Effector memory CD8-positive, alpha-beta T cell (primary cell): ENCODE data around the gene LRRC74B.
"Not testable (repeated sequence)": the region's sequence is repeated elsewhere in the genome, so short reads cannot be mapped to it uniquely, and the experiment has no call there.

ENCODE experiments used
- ATAC-seq: fragments of 150-1000 bp; cut with Tn5 transposase; replicated peaks from 2 replicates; pipeline ENCODE4 v1.10.0; 2021; ENCODE audit warnings: mild to moderate bottlenecking, moderate library complexity
- DNase-seq, 3 experiments: peaks; one replicate each; pipeline ENCODE4 v3.0.0; 2021
- H3K27ac Mint-ChIP-seq, 2 donors: one replicate each; pipeline ENCODE4 v1.8.0; 2022; ENCODE audit warnings: mild to moderate bottlenecking in 2 of 2, mixed read lengths in 2 of 2, moderate library complexity in 2 of 2
- H3K27me3 Mint-ChIP-seq, 2 donors: one replicate each; pipeline ENCODE4 v1.8.0; 2022; ENCODE audit warnings: mixed read lengths in 2 of 2
- H3K36me3 Mint-ChIP-seq: one replicate; pipeline ENCODE4 v1.8.0; 2022; ENCODE audit warnings: mild to moderate bottlenecking, moderate library complexity, mixed read lengths; ENCODE audit not compliant: insufficient read depth
- H3K4me1 Mint-ChIP-seq, 2 donors: one replicate each; pipeline ENCODE4 v1.8.0; 2022; ENCODE audit warnings: low read depth in 2 of 2, mixed read lengths in 2 of 2
- H3K4me3 Mint-ChIP-seq, 2 donors: one replicate each; pipeline ENCODE4 v1.8.0; 2022; ENCODE audit warnings: mild to moderate bottlenecking in 2 of 2, mixed read lengths in 2 of 2, moderate library complexity in 2 of 2
- H3K9me3 Mint-ChIP-seq, 2 donors: one replicate each; pipeline ENCODE4 v1.8.0; 2022; ENCODE audit warnings: mixed read lengths in 2 of 2

The LRRC74B gene

DNA sequence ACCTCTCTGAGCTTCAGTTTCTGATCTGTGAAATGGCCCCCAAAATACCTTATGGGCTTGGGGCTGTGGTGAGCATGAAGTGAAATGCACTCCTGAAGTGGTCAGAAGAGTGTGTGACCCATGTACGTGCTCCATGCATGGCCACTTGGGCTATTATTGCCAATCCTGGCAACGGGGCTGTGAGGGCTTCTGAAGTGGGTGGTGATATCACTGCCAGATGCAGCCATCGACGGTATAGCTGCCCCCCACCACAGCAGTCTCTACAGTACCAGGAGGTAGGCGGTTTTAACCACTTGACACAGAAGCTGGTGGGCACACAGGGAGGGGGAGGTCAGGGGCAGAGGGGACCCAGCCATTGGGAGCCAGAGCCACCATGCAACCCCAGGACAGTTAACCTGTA is 2.7 kb downstream of the LRRC74B start:
- not testable (repeated sequence) for H3K36me3 Mint-ChIP-seq
- peaks cover 8 to 32% of the 10 kb centered on the region in 2 donors for H3K27me3 Mint-ChIP-seq

DNA sequence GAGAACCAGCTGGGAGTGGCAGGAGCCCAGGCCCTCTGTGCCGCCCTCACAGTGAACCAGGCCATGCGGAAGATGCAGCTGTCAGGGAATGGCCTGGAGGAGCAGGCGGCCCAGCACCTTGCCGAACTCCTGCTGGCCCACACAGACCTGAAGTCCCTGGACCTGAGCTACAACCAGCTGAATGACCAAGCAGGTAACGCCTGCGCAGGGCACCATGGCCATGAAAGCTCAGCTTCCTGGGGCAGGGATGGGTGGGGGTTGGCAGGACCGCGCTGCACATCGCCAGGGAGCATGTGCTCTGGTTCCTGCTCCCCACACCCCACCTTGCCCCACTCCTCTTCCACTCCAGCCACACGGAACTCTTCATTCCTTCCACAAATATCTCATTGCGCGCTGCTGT is 3.2 kb downstream of the LRRC74B start:
- not testable (repeated sequence) for H3K36me3 Mint-ChIP-seq, DNase-seq, H3K9me3 Mint-ChIP-seq, H3K27ac Mint-ChIP-seq, ATAC-seq, H3K4me3 Mint-ChIP-seq
- peaks cover 7 to 32% of the 10 kb centered on the region in 2 donors for H3K27me3 Mint-ChIP-seq
- H3K4me1 Mint-ChIP-seq: peaks cover 14 to 19% of the 10 kb centered on the region in 2 donors

More for the DNA sequence above, 2.7 kb downstream of the LRRC74B start:
- not testable (repeated sequence) for ATAC-seq, DNase-seq, H3K9me3 Mint-ChIP-seq, H3K27ac Mint-ChIP-seq, H3K4me3 Mint-ChIP-seq
- peaks cover 18 to 24% of the 10 kb centered on the region in 2 donors for H3K4me1 Mint-ChIP-seq

DNA sequence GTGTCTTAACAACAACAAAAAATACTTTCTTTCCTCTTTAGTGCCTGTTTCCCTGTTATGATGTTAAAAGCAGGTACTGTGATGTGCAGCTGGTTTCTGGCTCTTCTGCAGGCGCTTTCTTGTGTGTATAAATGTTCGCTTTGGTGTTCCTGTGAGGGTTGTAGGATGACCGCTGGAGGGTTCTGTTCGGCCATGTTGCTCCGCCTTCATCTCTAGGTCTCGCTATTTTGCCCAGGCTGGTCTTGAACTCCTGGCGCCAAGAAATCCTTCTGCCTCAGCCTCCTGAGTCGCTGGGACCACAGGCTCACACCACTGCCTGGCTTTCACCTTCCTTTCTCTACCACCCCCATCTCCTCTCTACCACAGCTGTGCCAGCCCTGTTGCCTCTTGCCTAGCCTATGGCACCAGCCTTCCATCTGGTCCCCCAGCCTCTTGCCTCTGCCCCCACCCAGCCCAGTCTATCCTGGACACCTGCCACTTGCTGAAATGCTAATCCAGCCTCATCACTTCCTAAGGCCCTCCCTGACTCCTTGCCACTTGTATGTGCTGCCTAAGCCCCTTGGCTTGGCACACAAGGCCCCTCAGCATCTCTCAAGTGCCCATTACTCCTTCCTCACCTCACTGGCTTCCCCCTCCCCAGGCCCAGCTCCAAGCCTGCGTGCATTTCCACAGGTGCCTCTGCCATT is 5.5 kb downstream of the LRRC74B start:
- Mint-ChIP-seq H3K36me3 (no peaks in the 10 kb centered on the region), H3K4me3 (no peak overlapping the region), H3K9me3 (no peaks in the 10 kb centered on the region), H3K27me3 (peaks cover 0 to 37% of the 10 kb centered on the region in 2 donors), H3K27ac (peak overlapping the region; percentile 18 to 27), H3K4me1 (peaks cover 10% of the 10 kb centered on the region in 2 donors)
- no peak for ATAC-seq
- DNase-seq: no peak

DNA sequence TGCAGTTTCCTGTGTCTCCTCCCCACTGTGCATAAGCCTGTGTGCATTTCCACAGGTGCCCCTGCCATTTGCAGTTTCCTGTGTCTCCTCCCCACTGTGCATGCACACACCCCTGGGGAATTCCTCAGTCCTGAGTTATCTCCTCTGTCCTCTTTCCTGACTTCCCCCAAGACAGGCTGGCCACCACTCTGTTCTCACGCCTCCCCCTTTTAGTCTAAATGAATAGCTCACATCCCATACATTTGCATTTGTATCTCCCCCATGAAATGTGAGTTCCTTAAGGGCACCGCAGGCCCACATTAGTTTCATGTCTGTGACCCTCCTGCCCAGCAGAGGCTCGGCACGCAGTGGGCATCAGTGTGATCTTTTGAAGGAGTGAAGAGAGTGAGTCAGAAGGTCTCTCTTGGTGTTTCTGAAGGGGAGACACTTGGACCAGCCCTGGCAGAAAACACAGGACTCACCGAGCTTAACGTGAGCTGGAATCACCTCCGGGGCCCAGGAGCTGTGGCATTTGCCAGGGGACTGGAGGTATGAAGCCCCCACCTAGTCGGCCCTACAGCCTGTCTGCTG is 6.2 kb downstream of the LRRC74B start:
- H3K4me1 Mint-ChIP-seq: peaks cover 10 to 15% of the 10 kb centered on the region in 2 donors
- H3K9me3 Mint-ChIP-seq: no peaks in the 10 kb centered on the region
- no peak overlapping the region for H3K4me3 Mint-ChIP-seq
- H3K27me3 Mint-ChIP-seq: peaks cover 6 to 43% of the 10 kb centered on the region in 2 donors
- DNase-seq (no peak), ATAC-seq (no peak)
- no peaks in the 10 kb centered on the region for H3K36me3 Mint-ChIP-seq
- peak overlapping the region; percentile 18 to 27 for H3K27ac Mint-ChIP-seq

DNA sequence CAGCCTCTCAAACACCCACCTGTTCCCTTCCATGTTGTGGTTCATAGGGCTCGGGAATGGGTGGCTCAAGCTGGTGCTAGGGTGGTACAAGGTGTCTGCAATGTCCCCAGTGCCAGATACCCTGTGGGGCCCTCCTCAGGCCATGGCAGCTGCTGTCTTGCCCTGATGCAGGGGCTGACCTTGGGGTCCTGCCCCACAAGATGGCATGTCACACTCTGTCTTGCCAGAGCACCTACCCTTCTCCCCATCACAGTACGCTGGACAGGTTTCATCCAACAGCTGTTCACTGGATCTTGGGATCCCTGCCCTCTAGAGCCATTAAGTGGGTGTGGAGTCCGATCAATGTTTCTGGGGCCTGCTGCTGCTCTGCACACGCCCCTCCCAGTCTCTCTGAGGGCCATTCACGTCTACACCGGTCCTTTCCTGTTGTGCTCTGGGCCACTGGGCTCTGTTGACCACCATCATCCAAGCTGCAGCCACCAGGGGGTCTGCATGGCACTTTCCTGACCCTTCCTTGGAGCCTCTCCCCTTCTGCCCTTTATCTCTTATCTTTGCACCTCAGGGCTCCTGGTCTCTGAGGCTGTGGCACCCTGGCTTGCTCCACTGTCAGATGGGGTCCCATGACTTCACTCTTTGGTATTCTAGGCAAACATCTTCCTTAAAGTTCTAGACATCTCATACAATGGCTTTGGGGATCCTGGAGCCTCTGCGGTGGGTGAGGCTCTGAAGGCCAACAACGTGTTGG is 7.1 kb downstream of the LRRC74B start:
- peaks cover 8 to 48% of the 10 kb centered on the region in 2 donors for H3K27me3 Mint-ChIP-seq
- ATAC-seq (no peak), DNase-seq (no peak)
- H3K4me3 Mint-ChIP-seq: no peak overlapping the region
- H3K36me3 Mint-ChIP-seq: no peaks in the 10 kb centered on the region
- H3K4me1 Mint-ChIP-seq: peaks cover 10 to 15% of the 10 kb centered on the region in 2 donors
- no peaks in the 10 kb centered on the region for H3K9me3 Mint-ChIP-seq
- H3K27ac Mint-ChIP-seq: peak overlapping the region in 1 of 2 donors; percentile 38

DNA sequence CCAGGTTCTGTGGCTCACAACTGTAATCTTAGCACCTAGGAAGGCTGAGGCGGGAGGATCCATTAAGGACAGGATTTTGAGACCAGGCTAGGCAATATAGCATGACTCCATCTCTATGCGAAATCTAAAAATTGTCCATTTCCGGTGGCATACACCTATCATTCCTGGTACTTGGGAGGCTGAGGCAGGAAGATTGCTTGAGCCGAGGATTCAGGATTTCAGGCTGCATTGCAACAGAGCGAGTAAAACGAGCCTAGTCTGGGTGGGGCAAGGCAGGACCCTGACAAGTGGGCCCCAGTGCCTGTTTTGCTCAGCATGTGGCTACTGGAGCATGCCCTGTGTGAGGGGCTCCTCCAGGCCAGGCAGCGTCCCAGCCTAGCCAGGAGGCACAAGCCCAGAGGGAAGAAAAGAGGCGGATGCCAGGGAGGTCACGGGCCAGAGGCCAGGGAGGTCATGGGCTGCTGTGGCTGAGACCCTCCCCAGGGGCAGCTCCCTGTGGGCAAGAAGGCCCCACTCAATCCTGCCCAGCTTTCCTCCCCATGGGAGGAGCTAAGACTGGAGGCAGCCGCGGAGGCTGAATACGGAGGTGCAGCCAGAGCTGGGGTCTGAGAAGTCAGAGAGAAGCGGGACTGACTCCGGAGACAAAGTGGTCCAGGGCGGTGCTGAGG is 8.4 kb downstream of the LRRC74B start:
- no peak overlapping the region for H3K4me3 Mint-ChIP-seq
- H3K27me3 Mint-ChIP-seq: peaks cover 8 to 48% of the 10 kb centered on the region in 2 donors
- H3K4me1 Mint-ChIP-seq: peaks cover 10 to 15% of the 10 kb centered on the region in 2 donors
- H3K27ac Mint-ChIP-seq: no peak overlapping the region
- no peak for ATAC-seq
- DNase-seq: no peak
- no peaks in the 10 kb centered on the region for H3K9me3 Mint-ChIP-seq
- no peaks in the 10 kb centered on the region for H3K36me3 Mint-ChIP-seq

DNA sequence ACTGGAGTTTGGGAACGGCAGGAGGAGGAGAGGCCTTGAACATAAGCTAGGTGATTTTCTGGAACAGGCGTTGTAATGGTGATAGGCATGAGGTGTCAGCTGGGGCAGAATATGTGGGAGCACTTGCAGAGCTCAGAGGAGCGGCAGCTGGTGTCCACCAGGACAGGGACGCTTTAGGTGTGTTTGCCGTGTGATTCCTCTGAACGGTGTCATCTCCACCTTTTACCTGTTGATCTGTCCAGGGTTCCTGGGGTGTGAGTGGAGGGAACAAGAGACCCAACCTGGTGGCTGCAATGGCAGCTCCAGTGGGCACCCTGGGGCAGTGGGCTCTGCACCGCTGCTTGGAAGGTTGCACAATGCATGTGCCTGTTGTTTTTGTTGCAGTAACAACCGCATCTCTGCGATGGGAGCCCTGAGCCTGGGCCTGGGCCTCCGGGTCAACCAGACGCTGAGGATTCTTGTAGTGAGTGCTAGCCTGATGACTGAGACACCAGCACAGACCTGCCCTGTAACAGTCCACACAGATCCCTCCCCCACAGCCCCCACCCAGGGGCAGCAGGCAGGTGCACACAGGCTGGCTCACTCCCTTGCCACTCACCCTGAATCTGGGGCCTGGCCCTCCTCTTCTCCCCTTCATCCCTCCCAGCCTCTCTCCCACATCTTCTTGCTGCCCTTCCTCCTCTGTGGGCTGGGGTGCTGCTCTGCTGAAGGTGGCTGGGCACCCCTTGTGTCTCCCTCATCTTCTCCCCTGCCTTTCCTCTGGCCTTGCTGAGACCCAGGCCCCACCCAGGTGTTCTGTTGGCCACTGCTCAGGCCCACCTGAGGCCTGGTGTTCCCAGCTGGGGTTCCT is 9.2 kb downstream of the LRRC74B start:
- no peaks in the 10 kb centered on the region for H3K36me3 Mint-ChIP-seq
- no peaks in the 10 kb centered on the region for H3K9me3 Mint-ChIP-seq
- no peak overlapping the region for H3K4me3 Mint-ChIP-seq
- no peak for ATAC-seq
- peaks cover 10 to 15% of the 10 kb centered on the region in 2 donors for H3K4me1 Mint-ChIP-seq
- H3K27me3 Mint-ChIP-seq: peaks cover 8 to 48% of the 10 kb centered on the region in 2 donors
- no peak for DNase-seq
- H3K27ac Mint-ChIP-seq: peak overlapping the region in 1 of 2 donors; percentile 65

DNA sequence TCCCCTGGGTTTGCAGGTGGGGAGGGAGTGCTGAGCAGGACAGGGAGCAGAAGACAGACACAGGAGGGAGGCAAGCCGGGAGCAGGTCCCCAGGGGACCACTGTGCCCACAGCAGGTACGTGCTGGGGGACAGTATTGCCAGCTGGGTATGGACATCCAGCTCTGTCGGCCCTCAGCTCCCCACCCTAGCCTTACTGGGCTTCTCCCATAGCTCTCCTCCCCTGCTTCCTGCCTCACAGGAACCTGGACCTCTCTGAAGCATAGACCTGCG is 9.8 kb downstream of the LRRC74B start:
- DNase-seq: no peak
- Mint-ChIP-seq H3K27ac (peak overlapping the region in 1 of 2 donors; percentile 65), H3K4me1 (peaks cover 10 to 15% of the 10 kb centered on the region in 2 donors), H3K27me3 (peaks cover 8 to 48% of the 10 kb centered on the region in 2 donors), H3K9me3 (no peaks in the 10 kb centered on the region), H3K36me3 (no peaks in the 10 kb centered on the region), H3K4me3 (peak overlapping the region; percentile 26 to 63)
- ATAC-seq: peak; percentile 12

DNA sequence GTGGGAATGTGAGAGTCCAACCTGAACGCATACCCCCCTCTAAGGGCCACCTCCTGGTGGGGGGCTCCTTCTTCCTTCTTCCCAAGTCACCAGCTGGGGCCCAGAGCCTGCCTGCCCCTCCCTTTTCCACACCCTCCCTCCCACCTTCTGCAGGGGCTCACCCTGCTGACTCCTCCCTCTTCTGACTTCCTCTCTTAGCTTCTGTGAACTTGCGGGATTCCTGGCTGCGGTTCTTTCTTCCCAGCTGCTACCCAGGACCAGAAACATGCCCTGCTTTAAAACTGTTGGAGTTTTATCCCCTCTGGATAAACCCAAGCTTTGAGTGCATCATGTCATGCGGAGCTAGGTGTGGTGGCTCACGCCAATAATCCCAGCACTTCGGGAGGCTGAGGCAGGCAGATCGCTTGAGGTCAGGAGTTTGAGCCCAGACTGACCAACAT is 10.2 kb downstream of the LRRC74B start:
- H3K9me3 Mint-ChIP-seq: no peaks in the 10 kb centered on the region
- H3K36me3 Mint-ChIP-seq: no peaks in the 10 kb centered on the region
- DNase-seq (no peak), ATAC-seq (peak; percentile 33)
- peaks cover 10 to 15% of the 10 kb centered on the region in 2 donors for H3K4me1 Mint-ChIP-seq
- peaks cover 8 to 48% of the 10 kb centered on the region in 2 donors for H3K27me3 Mint-ChIP-seq
- peak overlapping the region; percentile 26 to 63 for H3K4me3 Mint-ChIP-seq
- H3K27ac Mint-ChIP-seq: peak overlapping the region in 1 of 2 donors; percentile 65

DNA sequence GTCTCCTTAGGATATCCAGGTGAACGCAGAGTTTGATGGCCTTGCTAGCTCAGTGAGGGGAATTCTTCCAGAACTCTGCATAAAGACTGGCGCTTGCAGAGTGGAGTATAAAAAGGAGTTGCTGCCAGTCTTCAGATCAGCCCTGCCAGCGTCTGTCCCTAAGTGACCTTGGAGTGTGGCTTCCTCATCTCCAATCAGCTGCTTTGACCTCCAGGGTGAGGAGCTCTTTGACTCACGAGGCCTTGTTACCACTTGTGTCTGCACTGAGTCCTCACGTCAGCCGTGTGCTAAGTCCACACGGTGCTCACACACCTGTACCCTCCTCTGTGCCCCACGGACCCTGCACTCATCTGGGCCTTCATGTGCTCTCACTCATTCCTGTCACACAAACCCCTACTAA is 14.6 kb downstream of the LRRC74B start:
- peaks cover 12 to 25% of the 10 kb centered on the region in 2 donors for H3K27me3 Mint-ChIP-seq
- H3K9me3 Mint-ChIP-seq, DNase-seq, H3K4me3 Mint-ChIP-seq, H3K27ac Mint-ChIP-seq, ATAC-seq, H3K36me3 Mint-ChIP-seq: not testable (repeated sequence)
- H3K4me1 Mint-ChIP-seq: peaks cover 6 to 13% of the 10 kb centered on the region in 2 donors

DNA sequence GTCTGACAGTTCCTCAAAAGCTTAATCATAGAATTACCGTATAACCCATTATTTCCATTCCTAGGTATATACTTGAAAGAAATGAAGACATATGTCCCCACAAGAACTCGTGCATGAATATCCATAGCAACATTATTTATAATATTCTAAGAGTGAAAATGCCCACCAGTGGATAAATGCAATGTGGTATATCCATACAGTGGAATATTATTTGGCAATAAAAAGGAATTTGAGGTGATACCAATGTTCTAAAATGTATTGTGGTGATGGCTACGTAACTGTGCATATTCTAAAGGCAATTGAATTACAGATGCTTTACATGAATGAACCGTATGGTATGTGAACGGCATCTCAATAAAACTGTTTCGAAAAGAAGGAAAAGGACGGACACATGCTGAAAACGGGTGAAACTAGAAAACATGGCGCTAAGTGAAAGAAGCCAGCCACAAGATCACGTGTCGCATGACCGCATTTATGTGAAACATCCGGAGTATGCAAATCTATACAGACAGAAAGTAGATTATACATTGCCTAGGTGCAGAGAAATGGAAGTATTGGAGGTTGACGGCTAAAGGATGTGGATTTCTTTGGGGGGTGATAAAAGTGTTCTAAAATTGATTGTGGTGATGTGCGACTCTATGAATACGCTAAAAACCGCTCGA is 16.0 kb downstream of the LRRC74B start:
- not testable (repeated sequence) for H3K36me3 Mint-ChIP-seq, ATAC-seq, DNase-seq, H3K9me3 Mint-ChIP-seq, H3K4me3 Mint-ChIP-seq, H3K27ac Mint-ChIP-seq, H3K4me1 Mint-ChIP-seq
- peaks cover 8 to 19% of the 10 kb centered on the region in 2 donors for H3K27me3 Mint-ChIP-seq

DNA sequence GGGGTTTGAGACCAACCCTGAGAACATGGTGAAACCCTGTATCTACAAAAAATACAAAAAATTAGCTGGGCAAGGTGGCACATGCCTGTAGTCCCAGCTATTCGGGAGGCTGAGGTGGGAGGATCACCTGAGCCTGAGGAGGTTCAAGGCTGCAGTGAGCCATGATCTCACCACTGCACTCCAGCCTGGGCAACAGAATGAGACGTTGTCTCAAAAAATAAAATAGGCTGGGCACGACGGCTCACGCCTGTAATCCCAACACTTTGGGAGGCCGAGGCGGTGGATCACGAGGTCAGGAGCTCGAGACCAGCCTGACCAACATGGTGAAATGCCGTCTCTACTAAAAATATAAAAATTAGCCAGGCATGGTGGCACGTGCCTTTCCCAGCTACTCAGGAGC is 18.7 kb downstream of the LRRC74B start:
- H3K27me3 Mint-ChIP-seq: peaks cover 5 to 19% of the 10 kb centered on the region in 2 donors

More for the DNA sequence above, 18.7 kb downstream of the LRRC74B start:
- H3K27ac Mint-ChIP-seq, H3K4me1 Mint-ChIP-seq, DNase-seq, H3K9me3 Mint-ChIP-seq, H3K4me3 Mint-ChIP-seq, H3K36me3 Mint-ChIP-seq, ATAC-seq: not testable (repeated sequence)
